ENCODE measurements around the gene A2M. TPM values are rescaled to one million over a fixed set of nuclear protein-coding genes. Genes with fewer than 3 reads are reported as not detected.

The A2M gene
- total RNA-seq, 1 experiment from 2014 or later, result 1.2 TPM

DNA sequence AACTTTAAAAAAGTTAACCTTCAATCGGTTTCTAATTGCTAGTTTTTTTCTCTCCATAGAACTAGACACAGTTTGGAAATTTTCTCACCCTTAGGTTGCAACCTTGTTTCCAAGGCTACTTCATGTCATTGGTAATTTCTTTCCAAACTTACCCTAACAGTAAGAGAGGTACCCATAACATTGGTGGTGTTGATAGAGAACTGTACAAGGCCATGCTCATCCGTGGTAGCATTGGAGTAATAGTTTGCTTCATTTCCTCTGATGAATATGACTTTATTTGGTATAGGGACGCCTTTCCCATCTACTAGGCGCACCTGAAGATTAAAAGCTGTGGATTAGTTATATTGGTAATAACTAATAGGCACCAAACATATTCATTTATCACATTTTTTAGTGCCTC lies 11.6 kb downstream of the A2M start:
- H4K8ac ChIP-seq (replicated peaks; ENCODE audit: insufficient read length, low read depth, low read length), result no peak overlapping the region

More for the DNA sequence above, 11.6 kb downstream of the A2M start:
- H3T11ph ChIP-seq (ENCODE audit: low read length), result no peak overlapping the region
- no peak overlapping the region for H2BK20ac ChIP-seq (ENCODE audit: low read depth, low read length, poor library complexity, severe bottlenecking)
- Mint-ChIP-seq H3K4me1 (no peaks in the 10 kb centered on the region), H3K27me3 (ENCODE audit: low read depth) (no peaks in the 10 kb centered on the region), H3K4me3 (no peak overlapping the region), H3K9me3 (no peaks in the 10 kb centered on the region), H3K36me3 (ENCODE audit: insufficient read depth in 1 of 3, low read depth in 3 of 3) (no peaks in the 10 kb centered on the region), H3K27ac (no peak overlapping the region)
- no peaks in the 10 kb centered on the region for H3K4me1 ChIP-seq (ENCODE audit: insufficient read depth, low read length)
- no peaks in the 10 kb centered on the region for H3K9me3 ChIP-seq (ENCODE audit: control insufficient read depth, low read depth, low read length)
- no peak overlapping the region for H3K18ac ChIP-seq (ENCODE audit: insufficient read length, low read depth, low read length)
- H3K27me3 ChIP-seq (ENCODE audit: insufficient read depth, low read length), result no peaks in the 10 kb centered on the region; the same call in 1 of the 2 replicates
- H3K23me2 ChIP-seq (ENCODE audit: insufficient read length, low read depth, low read length, poor library complexity, severe bottlenecking), result no peaks in the 10 kb centered on the region
- H2BK12ac ChIP-seq (ENCODE audit: insufficient read length, low read depth, low read length), result no peak overlapping the region
- H2AK5ac ChIP-seq (ENCODE audit: insufficient read length, low read length), result no peak overlapping the region
- no peak overlapping the region for H2BK120ac ChIP-seq (ENCODE audit: low read depth, low read length, poor library complexity, severe bottlenecking)
- H3K56ac ChIP-seq (ENCODE audit: insufficient read length, low read depth, low read length), result no peak overlapping the region
- no peak overlapping the region for H2BK15ac ChIP-seq (ENCODE audit: low read depth, low read length)
- H3K79me1 ChIP-seq (ENCODE audit: insufficient read depth, low read depth, low read length, poor library complexity, severe bottlenecking), result no peaks in the 10 kb centered on the region
- no peak overlapping the region for H2BK5ac ChIP-seq (ENCODE audit: insufficient read length, low read length)
- no peak overlapping the region for H3K4ac ChIP-seq (ENCODE audit: low read depth, low read length)
- no peak overlapping the region for H4K5ac ChIP-seq (ENCODE audit: insufficient read length, low read depth, low read length)
- no peak for DNase-seq
- no peak overlapping the region for H3K27ac ChIP-seq (ENCODE audit: insufficient read length, low read depth, low read length)
- no peak overlapping the region for H2AFZ ChIP-seq (ENCODE audit: low read length)
- TF ChIP-seq, protein P1, sequence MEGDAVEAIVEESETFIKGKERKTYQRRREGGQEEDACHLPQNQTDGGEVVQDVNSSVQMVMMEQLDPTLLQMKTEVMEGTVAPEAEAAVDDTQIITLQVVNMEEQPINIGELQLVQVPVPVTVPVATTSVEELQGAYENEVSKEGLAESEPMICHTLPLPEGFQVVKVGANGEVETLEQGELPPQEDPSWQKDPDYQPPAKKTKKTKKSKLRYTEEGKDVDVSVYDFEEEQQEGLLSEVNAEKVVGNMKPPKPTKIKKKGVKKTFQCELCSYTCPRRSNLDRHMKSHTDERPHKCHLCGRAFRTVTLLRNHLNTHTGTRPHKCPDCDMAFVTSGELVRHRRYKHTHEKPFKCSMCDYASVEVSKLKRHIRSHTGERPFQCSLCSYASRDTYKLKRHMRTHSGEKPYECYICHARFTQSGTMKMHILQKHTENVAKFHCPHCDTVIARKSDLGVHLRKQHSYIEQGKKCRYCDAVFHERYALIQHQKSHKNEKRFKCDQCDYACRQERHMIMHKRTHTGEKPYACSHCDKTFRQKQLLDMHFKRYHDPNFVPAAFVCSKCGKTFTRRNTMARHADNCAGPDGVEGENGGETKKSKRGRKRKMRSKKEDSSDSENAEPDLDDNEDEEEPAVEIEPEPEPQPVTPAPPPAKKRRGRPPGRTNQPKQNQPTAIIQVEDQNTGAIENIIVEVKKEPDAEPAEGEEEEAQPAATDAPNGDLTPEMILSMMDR (conservative IDR thresholded peaks at IDR 0.05), result no peak
- H4K91ac ChIP-seq (ENCODE audit: insufficient read length, low read depth, low read length), result no peak overlapping the region
- no peaks in the 10 kb centered on the region for H4K20me1 ChIP-seq (ENCODE audit: control insufficient read depth, insufficient read depth, insufficient read length)
- no peaks in the 10 kb centered on the region for H3K79me2 ChIP-seq (ENCODE audit: insufficient read depth, low read length)
- no peak overlapping the region for H3K4me2 ChIP-seq (ENCODE audit: insufficient read depth, insufficient read length, low read length)
- no peak overlapping the region for H3K9ac ChIP-seq (ENCODE audit: extremely low read depth, insufficient read length, low read length)
- no peak overlapping the region for H3K14ac ChIP-seq (ENCODE audit: insufficient read depth, low read length)
- H3K23ac ChIP-seq (ENCODE audit: insufficient read length, low read depth, low read length), result no peak overlapping the region
- no CpG with 5 or more reads among the region's 4 CpGs for WGBS (ENCODE audit: extremely low coverage, insufficient read length, low lambda C conversion rate)

Data from H9 (cell line).